ENCODE data around the gene CCDC149.

Gene CCDC149

DNA sequence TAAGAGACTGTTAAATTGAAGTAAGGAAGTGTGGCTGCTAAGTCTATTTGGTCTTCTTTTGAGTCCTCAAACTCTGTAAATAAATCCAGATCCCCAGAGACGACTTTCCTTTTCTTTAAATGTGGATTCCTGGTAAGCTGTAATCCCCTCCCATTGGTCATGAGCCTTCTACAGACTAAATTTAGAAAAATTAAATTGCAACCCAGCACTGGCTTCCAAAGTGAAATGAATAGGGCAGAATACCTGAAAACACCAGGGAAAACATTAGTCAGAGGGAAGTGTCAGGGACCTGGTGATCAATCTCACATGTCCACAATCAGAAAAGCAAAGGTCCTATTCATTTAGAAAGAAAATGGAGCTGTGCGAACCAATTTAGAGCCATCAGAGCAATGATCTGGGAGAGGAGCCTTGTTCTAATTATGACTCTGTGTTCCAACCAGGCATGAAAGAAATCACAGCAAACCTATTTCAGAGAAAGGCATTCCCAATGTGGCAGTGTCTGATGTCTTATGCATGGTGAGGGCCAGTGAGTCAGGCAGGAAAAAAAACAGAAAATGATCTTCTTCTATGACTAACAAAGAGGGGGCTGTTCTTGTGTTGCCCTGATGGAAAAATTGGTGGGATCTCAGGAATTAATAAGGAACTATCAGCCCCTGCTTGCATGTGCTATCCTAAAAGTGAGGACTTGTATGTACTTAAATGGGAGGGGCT, 19.8 kb upstream of the CCDC149 start:
- no peak for ATAC-seq
- TF ChIP-seq, protein P1, sequence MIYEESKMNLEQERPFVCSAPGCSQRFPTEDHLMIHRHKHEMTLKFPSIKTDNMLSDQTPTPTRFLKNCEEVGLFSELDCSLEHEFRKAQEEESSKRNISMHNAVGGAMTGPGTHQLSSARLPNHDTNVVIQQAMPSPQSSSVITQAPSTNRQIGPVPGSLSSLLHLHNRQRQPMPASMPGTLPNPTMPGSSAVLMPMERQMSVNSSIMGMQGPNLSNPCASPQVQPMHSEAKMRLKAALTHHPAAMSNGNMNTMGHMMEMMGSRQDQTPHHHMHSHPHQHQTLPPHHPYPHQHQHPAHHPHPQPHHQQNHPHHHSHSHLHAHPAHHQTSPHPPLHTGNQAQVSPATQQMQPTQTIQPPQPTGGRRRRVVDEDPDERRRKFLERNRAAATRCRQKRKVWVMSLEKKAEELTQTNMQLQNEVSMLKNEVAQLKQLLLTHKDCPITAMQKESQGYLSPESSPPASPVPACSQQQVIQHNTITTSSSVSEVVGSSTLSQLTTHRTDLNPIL (CRISPR knock-in tag; IDR thresholded peaks at IDR 0.05; ENCODE audit: low read depth) = no peak
- TF ChIP-seq PPARA (CRISPR knock-in tag; IDR thresholded peaks at IDR 0.05; ENCODE audit: borderline replicate concordance) (no peak), ARNTL (CRISPR knock-in tag; IDR thresholded peaks at IDR 0.05; ENCODE audit: borderline replicate concordance, low read depth) (no peak), BACH2 (CRISPR knock-in tag; IDR thresholded peaks at IDR 0.05; ENCODE audit: borderline replicate concordance) (no peak), ZC3H10 (CRISPR knock-in tag; IDR thresholded peaks at IDR 0.05) (no peak), ESRRG (CRISPR knock-in tag; IDR thresholded peaks at IDR 0.05) (no peak)

GRCh38 chr4:24930151-24930550, 17.3 kb upstream of the CCDC149 start:
- TF ChIP-seq RARB (CRISPR knock-in tag; IDR thresholded peaks at IDR 0.05) = no peak
- TF ChIP-seq SNAI2 (CRISPR knock-in tag; IDR thresholded peaks at IDR 0.05) = no peak
- TF ChIP-seq, protein P2, sequence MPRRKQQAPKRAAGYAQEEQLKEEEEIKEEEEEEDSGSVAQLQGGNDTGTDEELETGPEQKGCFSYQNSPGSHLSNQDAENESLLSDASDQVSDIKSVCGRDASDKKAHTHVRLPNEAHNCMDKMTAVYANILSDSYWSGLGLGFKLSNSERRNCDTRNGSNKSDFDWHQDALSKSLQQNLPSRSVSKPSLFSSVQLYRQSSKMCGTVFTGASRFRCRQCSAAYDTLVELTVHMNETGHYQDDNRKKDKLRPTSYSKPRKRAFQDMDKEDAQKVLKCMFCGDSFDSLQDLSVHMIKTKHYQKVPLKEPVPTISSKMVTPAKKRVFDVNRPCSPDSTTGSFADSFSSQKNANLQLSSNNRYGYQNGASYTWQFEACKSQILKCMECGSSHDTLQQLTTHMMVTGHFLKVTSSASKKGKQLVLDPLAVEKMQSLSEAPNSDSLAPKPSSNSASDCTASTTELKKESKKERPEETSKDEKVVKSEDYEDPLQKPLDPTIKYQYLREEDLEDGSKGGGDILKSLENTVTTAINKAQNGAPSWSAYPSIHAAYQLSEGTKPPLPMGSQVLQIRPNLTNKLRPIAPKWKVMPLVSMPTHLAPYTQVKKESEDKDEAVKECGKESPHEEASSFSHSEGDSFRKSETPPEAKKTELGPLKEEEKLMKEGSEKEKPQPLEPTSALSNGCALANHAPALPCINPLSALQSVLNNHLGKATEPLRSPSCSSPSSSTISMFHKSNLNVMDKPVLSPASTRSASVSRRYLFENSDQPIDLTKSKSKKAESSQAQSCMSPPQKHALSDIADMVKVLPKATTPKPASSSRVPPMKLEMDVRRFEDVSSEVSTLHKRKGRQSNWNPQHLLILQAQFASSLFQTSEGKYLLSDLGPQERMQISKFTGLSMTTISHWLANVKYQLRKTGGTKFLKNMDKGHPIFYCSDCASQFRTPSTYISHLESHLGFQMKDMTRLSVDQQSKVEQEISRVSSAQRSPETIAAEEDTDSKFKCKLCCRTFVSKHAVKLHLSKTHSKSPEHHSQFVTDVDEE (CRISPR knock-in tag; IDR thresholded peaks at IDR 0.05) = no peak
- no peak for TF ChIP-seq ZFP30 (CRISPR knock-in tag; IDR thresholded peaks at IDR 0.05)
- TF ChIP-seq ISL1 (CRISPR knock-in tag; IDR thresholded peaks at IDR 0.05) = no peak
- TF ChIP-seq PPARA (CRISPR knock-in tag; IDR thresholded peaks at IDR 0.05; ENCODE audit: borderline replicate concordance) = no peak
- no peak for TF ChIP-seq CSDC2 (CRISPR knock-in tag; IDR thresholded peaks at IDR 0.05)
- no peak for TF ChIP-seq BACH2 (CRISPR knock-in tag; IDR thresholded peaks at IDR 0.05; ENCODE audit: borderline replicate concordance)
- no peak for TF ChIP-seq GLIS3 (CRISPR knock-in tag; IDR thresholded peaks at IDR 0.05)
- TF ChIP-seq ZNF8 (CRISPR knock-in tag; IDR thresholded peaks at IDR 0.05) = no peak
- TF ChIP-seq, protein P3, sequence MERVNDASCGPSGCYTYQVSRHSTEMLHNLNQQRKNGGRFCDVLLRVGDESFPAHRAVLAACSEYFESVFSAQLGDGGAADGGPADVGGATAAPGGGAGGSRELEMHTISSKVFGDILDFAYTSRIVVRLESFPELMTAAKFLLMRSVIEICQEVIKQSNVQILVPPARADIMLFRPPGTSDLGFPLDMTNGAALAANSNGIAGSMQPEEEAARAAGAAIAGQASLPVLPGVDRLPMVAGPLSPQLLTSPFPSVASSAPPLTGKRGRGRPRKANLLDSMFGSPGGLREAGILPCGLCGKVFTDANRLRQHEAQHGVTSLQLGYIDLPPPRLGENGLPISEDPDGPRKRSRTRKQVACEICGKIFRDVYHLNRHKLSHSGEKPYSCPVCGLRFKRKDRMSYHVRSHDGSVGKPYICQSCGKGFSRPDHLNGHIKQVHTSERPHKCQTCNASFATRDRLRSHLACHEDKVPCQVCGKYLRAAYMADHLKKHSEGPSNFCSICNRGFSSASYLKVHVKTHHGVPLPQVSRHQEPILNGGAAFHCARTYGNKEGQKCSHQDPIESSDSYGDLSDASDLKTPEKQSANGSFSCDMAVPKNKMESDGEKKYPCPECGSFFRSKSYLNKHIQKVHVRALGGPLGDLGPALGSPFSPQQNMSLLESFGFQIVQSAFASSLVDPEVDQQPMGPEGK (CRISPR knock-in tag; IDR thresholded peaks at IDR 0.05; ENCODE audit: borderline replicate concordance) = no peak
- TF ChIP-seq, protein P4, sequence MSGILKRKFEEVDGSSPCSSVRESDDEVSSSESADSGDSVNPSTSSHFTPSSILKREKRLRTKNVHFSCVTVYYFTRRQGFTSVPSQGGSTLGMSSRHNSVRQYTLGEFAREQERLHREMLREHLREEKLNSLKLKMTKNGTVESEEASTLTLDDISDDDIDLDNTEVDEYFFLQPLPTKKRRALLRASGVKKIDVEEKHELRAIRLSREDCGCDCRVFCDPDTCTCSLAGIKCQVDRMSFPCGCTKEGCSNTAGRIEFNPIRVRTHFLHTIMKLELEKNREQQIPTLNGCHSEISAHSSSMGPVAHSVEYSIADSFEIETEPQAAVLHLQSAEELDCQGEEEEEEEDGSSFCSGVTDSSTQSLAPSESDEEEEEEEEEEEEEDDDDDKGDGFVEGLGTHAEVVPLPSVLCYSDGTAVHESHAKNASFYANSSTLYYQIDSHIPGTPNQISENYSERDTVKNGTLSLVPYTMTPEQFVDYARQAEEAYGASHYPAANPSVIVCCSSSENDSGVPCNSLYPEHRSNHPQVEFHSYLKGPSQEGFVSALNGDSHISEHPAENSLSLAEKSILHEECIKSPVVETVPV (CRISPR knock-in tag; IDR thresholded peaks at IDR 0.05) = no peak
- no peak for TF ChIP-seq ARNTL (CRISPR knock-in tag; IDR thresholded peaks at IDR 0.05; ENCODE audit: borderline replicate concordance, low read depth)
- no peak for TF ChIP-seq ESRRG (CRISPR knock-in tag; IDR thresholded peaks at IDR 0.05)
- ATAC-seq = no peak

GRCh38 chr4:24928708-24929107, 15.9 kb upstream of the CCDC149 start:
- no peak for TF ChIP-seq ESRRG (CRISPR knock-in tag; IDR thresholded peaks at IDR 0.05)
- ATAC-seq = no peak

DNA sequence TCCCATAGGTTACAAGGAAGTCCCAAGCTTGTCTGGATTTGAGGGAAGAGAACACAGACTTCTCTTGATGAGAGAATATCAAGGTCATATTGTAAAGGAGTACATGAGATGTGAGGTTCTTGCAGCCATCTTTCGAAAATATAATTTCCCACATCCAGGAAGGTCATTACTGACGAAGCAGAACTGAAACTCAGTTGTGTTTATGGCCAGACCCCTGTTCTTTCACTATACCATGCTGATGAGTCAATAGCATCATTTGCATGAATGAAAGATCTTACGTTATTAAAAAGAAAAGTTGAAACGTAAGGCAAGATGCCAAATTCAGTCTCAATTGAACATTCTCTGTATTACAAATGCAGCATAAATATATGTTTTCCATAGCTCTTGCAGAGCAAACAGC, 14.2 kb upstream of the CCDC149 start:
- no peak for TF ChIP-seq SNAI2 (CRISPR knock-in tag; IDR thresholded peaks at IDR 0.05)
- TF ChIP-seq, protein P3 (CRISPR knock-in tag; IDR thresholded peaks at IDR 0.05; ENCODE audit: borderline replicate concordance) = no peak
- no peak for TF ChIP-seq ZFP3 (CRISPR knock-in tag; IDR thresholded peaks at IDR 0.05)
- TF ChIP-seq ESRRG (CRISPR knock-in tag; IDR thresholded peaks at IDR 0.05) = no peak
- TF ChIP-seq, protein P2 (CRISPR knock-in tag; IDR thresholded peaks at IDR 0.05) = no peak
- no peak for TF ChIP-seq ZNF8 (CRISPR knock-in tag; IDR thresholded peaks at IDR 0.05)
- ATAC-seq = no peak

Measured in SK-N-SH treated with all-trans-retinoic acid at 6 μM for 48 hours (cell line).